BLaER1 treated with 17β-estradiol and CSF1 and Interleukin-3, amounts not matched to agents 10 nM and 100 nM (cell line): ENCODE results near the gene HBD.
"Not testable (repeated sequence)": the region's sequence is repeated elsewhere in the genome, so short reads cannot be mapped to it uniquely, and the experiment has no call there.

Experiments used
- H3K27ac ChIP-seq, 11 experiments: shearing (Covaris generic); formaldehyde crosslinking; 2 replicates each; pipeline ENCODE4 v1.8.1; 2022
- H3K27me3 ChIP-seq, 11 experiments: shearing (Covaris generic); formaldehyde crosslinking; 2 replicates each; pipeline ENCODE4 v1.8.1; 2022
- H3K36me3 ChIP-seq, 11 experiments: shearing (Covaris generic); formaldehyde crosslinking; 2 replicates each; pipeline ENCODE4 v1.8.1; 2022
- H3K4me1 ChIP-seq, 10 experiments: shearing (Covaris generic); formaldehyde crosslinking; 2 replicates each; pipeline ENCODE4 v1.8.1; 2022
- H3K4me2 ChIP-seq, 11 experiments: shearing (Covaris generic); formaldehyde crosslinking; 2 replicates each; pipeline ENCODE4 v1.8.1; 2022
- H3K4me3 ChIP-seq, 10 experiments: shearing (Covaris generic); formaldehyde crosslinking; 2 replicates each; pipeline ENCODE4 v1.8.1; 2022
- H3K9ac ChIP-seq, 11 experiments: shearing (Covaris generic); formaldehyde crosslinking; 2 replicates each; pipeline ENCODE4 v1.8.1; 2022
- H3K9me3 ChIP-seq, 11 experiments: shearing (Covaris generic); formaldehyde crosslinking; replicated peaks in 1 of 11; 2 replicates each; pipeline ENCODE4 v1.8.1; 2022
- H4K20me1 ChIP-seq, 11 experiments: shearing (Covaris generic); formaldehyde crosslinking; 2 replicates each; pipeline ENCODE4 v1.8.1; 2022
- Cebpa-rat ChIP-seq, 11 experiments: shearing (Covaris generic); IDR thresholded peaks; 2 replicates each; pipeline ENCODE4 v1.8.1; 2022

The HBD gene

GRCh38 chr11:5252919-5253265 lies 18.6 kb upstream of the HBD start:
- Histone ChIP-seq H3K27me3 (no peaks in the 10 kb centered on the region), H4K20me1 (no peaks in the 10 kb centered on the region), H3K4me2 (no peak overlapping the region), H3K9me3 (no peaks in the 10 kb centered on the region), H3K27ac (no peak overlapping the region), H3K4me1 (no peaks in the 10 kb centered on the region), H3K36me3 (no peaks in the 10 kb centered on the region), H3K4me3 (no peak overlapping the region), H3K9ac (no peak overlapping the region)
- no peak for TF ChIP-seq Cebpa-rat (IDR thresholded peaks at IDR 0.05)

- H3K27ac ChIP-seq = no peak overlapping the region
- H3K4me2 ChIP-seq = no peak overlapping the region
- no peaks in the 10 kb centered on the region for H4K20me1 ChIP-seq
- H3K9ac ChIP-seq = no peak overlapping the region
- no peaks in the 10 kb centered on the region for H3K9me3 ChIP-seq
- TF ChIP-seq Cebpa-rat (IDR thresholded peaks at IDR 0.05) = no peak
- no peak overlapping the region for H3K4me3 ChIP-seq
- no peaks in the 10 kb centered on the region for H3K36me3 ChIP-seq
- no peaks in the 10 kb centered on the region for H3K27me3 ChIP-seq
- no peaks in the 10 kb centered on the region for H3K4me1 ChIP-seq
These were observed 18.1 kb upstream of the HBD start for GRCh38 chr11:5252192-5252918.

GRCh38 chr11:5251746-5252145 lies 17.5 kb upstream of the HBD start:
- no peak overlapping the region for H3K4me2 ChIP-seq
- H3K27me3 ChIP-seq = no peaks in the 10 kb centered on the region
- H3K4me3 ChIP-seq = no peak overlapping the region
- no peak overlapping the region for H3K27ac ChIP-seq
- no peaks in the 10 kb centered on the region for H3K4me1 ChIP-seq
- H3K9me3 ChIP-seq = no peaks in the 10 kb centered on the region
- H4K20me1 ChIP-seq = no peaks in the 10 kb centered on the region
- no peak overlapping the region for H3K9ac ChIP-seq
- no peak for TF ChIP-seq Cebpa-rat (IDR thresholded peaks at IDR 0.05)
- no peaks in the 10 kb centered on the region for H3K36me3 ChIP-seq

- no peaks in the 10 kb centered on the region for H3K36me3 ChIP-seq
- no peaks in the 10 kb centered on the region for H3K4me1 ChIP-seq
- no peaks in the 10 kb centered on the region for H4K20me1 ChIP-seq
- H3K9ac ChIP-seq = no peak overlapping the region
- no peak overlapping the region for H3K4me2 ChIP-seq
- no peak for TF ChIP-seq Cebpa-rat (IDR thresholded peaks at IDR 0.05)
- H3K9me3 ChIP-seq = no peaks in the 10 kb centered on the region
- no peaks in the 10 kb centered on the region for H3K27me3 ChIP-seq
- no peak overlapping the region for H3K4me3 ChIP-seq
- no peak overlapping the region for H3K27ac ChIP-seq
These were observed 16.4 kb upstream of the HBD start for GRCh38 chr11:5250543-5251204.

DNA sequence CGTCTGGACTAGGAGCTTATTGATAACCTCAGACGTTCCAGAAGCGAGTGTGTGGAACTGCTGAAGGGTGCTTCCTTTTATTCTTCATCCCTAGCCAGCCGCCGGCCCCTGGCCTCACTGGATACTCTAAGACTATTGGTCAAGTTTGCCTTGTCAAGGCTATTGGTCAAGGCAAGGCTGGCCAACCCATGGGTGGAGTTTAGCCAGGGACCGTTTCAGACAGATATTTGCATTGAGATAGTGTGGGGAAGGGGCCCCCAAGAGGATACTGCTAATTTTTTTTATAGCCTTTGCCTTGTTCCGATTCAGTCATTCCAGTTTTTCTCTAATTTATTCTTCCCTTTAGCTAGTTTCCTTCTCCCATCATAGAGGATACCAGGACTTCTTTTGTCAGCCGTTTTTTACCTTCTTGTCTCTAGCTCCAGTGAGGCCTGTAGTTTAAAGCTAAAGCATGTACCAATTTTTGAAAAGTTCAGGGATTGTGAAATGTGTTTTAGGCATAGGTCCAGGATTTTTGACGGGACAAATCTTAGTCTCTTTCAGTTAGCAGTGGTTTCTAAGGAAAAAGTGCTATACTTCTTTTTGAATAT lies 15.6 kb upstream of the HBD start, which contains the start of gene HBG1:
Gene HBG1, minus strand, starts transcription at position 51 of the 590 bp plus-strand sequence. CDS start 53 bp downstream, outside the sequence.
- not testable (repeated sequence) for H3K4me2 ChIP-seq, H3K27me3 ChIP-seq, H3K27ac ChIP-seq, H3K4me1 ChIP-seq, H4K20me1 ChIP-seq, H3K4me3 ChIP-seq, H3K9me3 ChIP-seq, H3K36me3 ChIP-seq, H3K9ac ChIP-seq

- not testable (repeated sequence) for H3K4me3 ChIP-seq, H3K36me3 ChIP-seq, H3K9ac ChIP-seq, H3K9me3 ChIP-seq, H4K20me1 ChIP-seq, H3K27me3 ChIP-seq, H3K4me2 ChIP-seq, H3K27ac ChIP-seq, H3K4me1 ChIP-seq
These were observed 14.2 kb upstream of the HBD start for GRCh38 chr11:5248498-5248897.

- no peaks in the 10 kb centered on the region for H3K36me3 ChIP-seq
- TF ChIP-seq Cebpa-rat (IDR thresholded peaks at IDR 0.05) = no peak
- H3K4me3 ChIP-seq = no peak overlapping the region
- H3K27ac ChIP-seq = no peak overlapping the region
- H3K27me3 ChIP-seq = no peaks in the 10 kb centered on the region
- no peaks in the 10 kb centered on the region for H3K4me1 ChIP-seq
- H3K4me2 ChIP-seq = no peak overlapping the region
- no peaks in the 10 kb centered on the region for H4K20me1 ChIP-seq
- H3K9me3 ChIP-seq = no peaks in the 10 kb centered on the region
- H3K9ac ChIP-seq = no peak overlapping the region
These were observed 13.3 kb upstream of the HBD start for GRCh38 chr11:5247472-5248192.

GRCh38 chr11:5246772-5247471 lies 12.6 kb upstream of the HBD start:
- no peak overlapping the region for H3K4me3 ChIP-seq
- H4K20me1 ChIP-seq = no peaks in the 10 kb centered on the region
- no peaks in the 10 kb centered on the region for H3K36me3 ChIP-seq
- no peak overlapping the region for H3K9ac ChIP-seq
- H3K27ac ChIP-seq = no peak overlapping the region
- H3K4me2 ChIP-seq = no peak overlapping the region
- H3K4me1 ChIP-seq = peaks cover 0 to under 1% (median 0%) of the 10 kb centered on the region in 10 experiments; a peak in 2 of 20 replicates
- TF ChIP-seq Cebpa-rat (IDR thresholded peaks at IDR 0.05) = no peak
- H3K27me3 ChIP-seq = no peaks in the 10 kb centered on the region
- H3K9me3 ChIP-seq = no peaks in the 10 kb centered on the region

DNA sequence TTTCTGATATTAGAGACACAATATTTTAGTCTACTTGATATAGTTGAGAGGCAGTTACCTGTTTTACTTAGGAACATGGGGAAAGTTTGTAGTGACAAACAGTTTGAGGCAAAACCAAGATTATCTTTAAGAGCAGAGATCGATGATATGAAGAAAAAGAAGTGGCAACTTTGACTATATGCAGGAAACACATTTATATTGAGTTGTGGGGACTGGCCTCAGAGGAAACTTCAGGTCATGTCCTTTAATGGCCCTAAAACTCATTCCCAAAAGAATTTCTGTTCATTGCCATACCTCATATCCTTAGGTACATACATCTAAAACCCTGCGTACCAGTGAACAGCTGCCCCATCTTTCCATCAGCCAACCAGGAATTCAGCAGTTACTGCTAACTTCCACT lies 10.9 kb upstream of the HBD start:
- Histone ChIP-seq H3K27ac (no peak overlapping the region), H3K27me3 (no peaks in the 10 kb centered on the region), H3K9ac (no peak overlapping the region), H3K4me2 (no peak overlapping the region), H3K9me3 (no peaks in the 10 kb centered on the region), H4K20me1 (no peaks in the 10 kb centered on the region), H3K4me3 (no peak overlapping the region), H3K4me1 (peaks cover 0 to 6% (median 0%) of the 10 kb centered on the region in 10 experiments; a peak in 2 of 20 replicates), H3K36me3 (no peaks in the 10 kb centered on the region)
- no peak for TF ChIP-seq Cebpa-rat (IDR thresholded peaks at IDR 0.05)
